Fibroblast of lung (primary cell): ENCODE results near the gene BAG1. TPM values are rescaled to one million over a fixed set of nuclear protein-coding genes. Genes with fewer than 3 reads are reported as not detected.
A peak's percentile ranks its signal among the peaks of the same experiment; 100 is the strongest.

Experiments used
- DNase-seq, 2 donors: peaks; one replicate each; pipeline versions ENCODE4 v3.0.0 to v3.0.0-alpha.2; 2010; ENCODE audit warnings: low read depth in 2 of 2
- H2AFZ ChIP-seq: 2 replicates; pipeline ENCODE4 v1.5.1; 2012; ENCODE audit warnings: low read length, control low read depth, inconsistent platforms
- H3K27ac ChIP-seq: 2 replicates; pipeline ENCODE4 v1.5.1; 2011; ENCODE audit warnings: low read length, control low read depth; ENCODE audit not compliant: insufficient read depth
- H3K27me3 ChIP-seq: 2 replicates; pipeline ENCODE4 v1.5.1; 2011; ENCODE audit warnings: mild to moderate bottlenecking, low read length; ENCODE audit not compliant: control insufficient read depth, insufficient read depth
- H3K36me3 ChIP-seq: 2 replicates; pipeline ENCODE4 v1.5.1; 2011; ENCODE audit warnings: low read length; ENCODE audit not compliant: control insufficient read depth, insufficient read depth
- H3K4me1 ChIP-seq: 2 replicates; pipeline ENCODE4 v1.5.1; 2011; ENCODE audit warnings: low read length; ENCODE audit not compliant: control insufficient read depth, insufficient read depth; ENCODE audit errors: extremely low read depth
- H3K4me2 ChIP-seq: 2 replicates; pipeline ENCODE4 v1.5.1; 2011; ENCODE audit warnings: low read length, control low read depth; ENCODE audit not compliant: insufficient read depth; ENCODE audit errors: extremely low read depth
- H3K4me3 ChIP-seq, 4 experiments: fragments of 200-600 bp in 1 of 4; sonication (generic) in 1 of 4; replicated peaks in 1 of 4; 2 replicates each; pipeline ENCODE4 v1.5.1; 2011 to 2016; ENCODE audit warnings: low read length in 4 of 4, low read depth in 3 of 4, mild to moderate bottlenecking in 3 of 4, control low read depth in 2 of 4, inconsistent platforms in 1 of 4, mixed read lengths in 1 of 4; ENCODE audit not compliant: insufficient read depth in 1 of 4; ENCODE audit errors: control extremely low read depth in 1 of 4
- H3K79me2 ChIP-seq: 2 replicates; pipeline ENCODE4 v1.5.1; 2012; ENCODE audit warnings: mild to moderate bottlenecking, low read length, inconsistent platforms; ENCODE audit not compliant: control insufficient read depth, insufficient read depth
- H3K9ac ChIP-seq: 2 replicates; pipeline ENCODE4 v1.5.1; 2011; ENCODE audit warnings: mild to moderate bottlenecking, low read length, control low read depth; ENCODE audit not compliant: insufficient read depth
- H3K9me3 ChIP-seq: 2 replicates; pipeline ENCODE4 v1.5.1; 2012; ENCODE audit warnings: low read depth, low read length; ENCODE audit not compliant: control insufficient read depth, insufficient read depth
- H4K20me1 ChIP-seq: 2 replicates; pipeline ENCODE4 v1.5.1; 2011; ENCODE audit warnings: low read length; ENCODE audit not compliant: control insufficient read depth, insufficient read depth; ENCODE audit errors: extremely low read depth
- CTCF ChIP-seq, 2 donors: IDR thresholded peaks in 1 of 2; conservative IDR thresholded peaks in 1 of 2; 1 replicate in 1 of 2; 2 replicates in 1 of 2; pipeline ENCODE4 v1.5.1; 2011 to 2012; ENCODE audit warnings: low read length in 2 of 2, control low read depth in 1 of 2, inconsistent platforms in 1 of 2, low read depth in 1 of 2, mild to moderate bottlenecking in 1 of 2
- EZH2 ChIP-seq: IDR thresholded peaks from 2 replicates; pipeline ENCODE4 v1.5.1; 2012; ENCODE audit warnings: low read length, control low read depth, mild to moderate bottlenecking; ENCODE audit errors: missing control alignments
- polyA plus RNA-seq, 2 donors: library from polyadenylated mRNA; depleted of rRNA in 1 of 2; stranded (reverse) in 1 of 2; unstranded in 1 of 2; fragments of >200 nt; gene quantifications; 2 replicates each; pipeline ENCODE4 v1.2.1, GENCODE V29; 2011 to 2012; ENCODE audit warnings: missing spikeins in 1 of 2
- total RNA-seq: library from RNA; depleted of rRNA; stranded (reverse); fragments of >200 nt; gene quantifications from 2 replicates; pipeline ENCODE4 v1.2.1, GENCODE V29; 2014

Gene BAG1
- total and polyA plus RNA-seq, 2 donors (not counting 1 experiment from before 2014, with no cell fraction given): 19.2 to 30.4 TPM

GRCh38 chr9:33227741-33228140 is 36.8 kb downstream of the BAG1 start:
- no peak overlapping the region for H2AFZ ChIP-seq
- H3K27me3 ChIP-seq: peaks cover 3% of the 10 kb centered on the region
- no peaks in the 10 kb centered on the region for H3K4me1 ChIP-seq
- no peak overlapping the region for H3K4me3 ChIP-seq
- H3K9ac ChIP-seq: no peak overlapping the region
- no peak overlapping the region for H3K27ac ChIP-seq
- H4K20me1 ChIP-seq: no peaks in the 10 kb centered on the region
- H3K4me2 ChIP-seq: no peak overlapping the region
- no peaks in the 10 kb centered on the region for H3K79me2 ChIP-seq
- no peak for DNase-seq
- no peaks in the 10 kb centered on the region for H3K36me3 ChIP-seq
- H3K9me3 ChIP-seq: no peaks in the 10 kb centered on the region
- no peak for TF ChIP-seq EZH2
- no peak for TF ChIP-seq CTCF (conservative IDR thresholded peaks at IDR 0.05 in 1 of 2, IDR thresholded peaks at IDR 0.05 in 1 of 2; ENCODE audit: low read depth in 1 of 2, low read length in 2 of 2)

GRCh38 chr9:33227008-33227398 is 37.5 kb downstream of the BAG1 start:
- Histone ChIP-seq H3K36me3 (no peaks in the 10 kb centered on the region), H3K27ac (no peak overlapping the region)
- TF ChIP-seq EZH2: no peak

GRCh38 chr9:33225319-33226147 is 39.0 kb downstream of the BAG1 start:
- H4K20me1 ChIP-seq: no peaks in the 10 kb centered on the region
- no peak overlapping the region for H3K4me2 ChIP-seq
- DNase-seq: peak; percentile 68 to 90
- H3K27me3 ChIP-seq: peaks cover 3% of the 10 kb centered on the region
- H3K4me3 ChIP-seq: no peak overlapping the region
- no peak overlapping the region for H3K27ac ChIP-seq
- no peaks in the 10 kb centered on the region for H3K4me1 ChIP-seq
- H3K9ac ChIP-seq: no peak overlapping the region
- H2AFZ ChIP-seq: no peak overlapping the region
- no peaks in the 10 kb centered on the region for H3K79me2 ChIP-seq
- TF ChIP-seq EZH2: no peak
- TF ChIP-seq CTCF (conservative IDR thresholded peaks at IDR 0.05 in 1 of 2, IDR thresholded peaks at IDR 0.05 in 1 of 2; ENCODE audit: low read depth in 1 of 2, low read length in 2 of 2): peak; percentile 64 to 70
- no peaks in the 10 kb centered on the region for H3K36me3 ChIP-seq
- H3K9me3 ChIP-seq: no peaks in the 10 kb centered on the region

More at GRCh38 chr9:33227008-33227398, 37.5 kb downstream of the BAG1 start:
- H3K4me1 ChIP-seq: no peaks in the 10 kb centered on the region
- H3K27me3 ChIP-seq: peaks cover 3% of the 10 kb centered on the region
- no peaks in the 10 kb centered on the region for H3K79me2 ChIP-seq
- H3K4me2 ChIP-seq: no peak overlapping the region
- H4K20me1 ChIP-seq: no peaks in the 10 kb centered on the region
- H3K4me3 ChIP-seq: no peak overlapping the region
- no peak overlapping the region for H3K9ac ChIP-seq
- no peak for DNase-seq
- no peak overlapping the region for H2AFZ ChIP-seq
- no peaks in the 10 kb centered on the region for H3K9me3 ChIP-seq
